Spinal cord (tissue), 10 donors: ENCODE measurements around the gene DDX25. TPM values are rescaled to one million over a fixed set of nuclear protein-coding genes. Genes with fewer than 3 reads are reported as not detected.

Source experiments
- DNase-seq, 6 donors: peaks; one replicate each; pipeline versions ENCODE4 v3.0.0 to v3.0.0-alpha.2; 2013 to 2015; ENCODE audit warnings: low spot score in 6 of 6, low read depth in 4 of 6
- H3K27ac ChIP-seq: one replicate; pipeline ENCODE4 v1.5.1; 2013; ENCODE audit warnings: low read depth, low read length, control low read depth
- H3K27me3 ChIP-seq: one replicate; pipeline ENCODE4 v1.6.1; 2013; ENCODE audit warnings: low read length; ENCODE audit not compliant: control insufficient read depth, insufficient read depth
- H3K36me3 ChIP-seq: one replicate; pipeline ENCODE4 v1.6.1; 2013; ENCODE audit warnings: low read length; ENCODE audit not compliant: control insufficient read depth, insufficient read depth
- H3K4me1 ChIP-seq: one replicate; pipeline ENCODE4 v1.6.1; 2013; ENCODE audit warnings: low read length; ENCODE audit not compliant: control insufficient read depth, insufficient read depth
- H3K4me3 ChIP-seq: one replicate; pipeline ENCODE4 v1.5.1; 2013; ENCODE audit warnings: low read depth, low read length, control low read depth
- H3K9me3 ChIP-seq: one replicate; pipeline ENCODE4 v1.6.1; 2013; ENCODE audit warnings: low read length; ENCODE audit not compliant: control insufficient read depth, insufficient read depth
- WGBS: methylation state at CpG from one replicate; pipeline ENCODE4 v1.1.5; 2013; ENCODE audit warnings: missing lambda C conversion rate; ENCODE audit not compliant: insufficient coverage; 5-methylcytosine and 5-hydroxymethylcytosine counted together
- polyA plus RNA-seq, 2 donors: library from polyadenylated mRNA; unstranded; fragments of 120-200 nt; gene quantifications; one replicate each; pipeline ENCODE4 v1.2.1, GENCODE V29; 2013; ENCODE audit not compliant: insufficient read length in 2 of 2
- total RNA-seq, 2 donors: library from RNA; depleted of rRNA in 1 of 2; stranded (reverse); fragments of 120-200 nt in 1 of 2; fragments of >200 nt in 1 of 2; gene quantifications; one replicate each; pipeline versions ENCODE4 v1.2.3 to v1.2.4, GENCODE V29; 2013 to 2014
- donor health status: healthy.

The DDX25 gene
- total and polyA plus RNA-seq, 4 donors = 13.6 to 42.3 (median 26.8) TPM

GRCh38 chr11:125947419-125948277 lies 43.3 kb downstream of the DDX25 start:
- Histone ChIP-seq H3K27ac (no peak overlapping the region), H3K27me3 (no peaks in the 10 kb centered on the region), H3K9me3 (no peaks in the 10 kb centered on the region), H3K4me1 (peaks cover 9% of the 10 kb centered on the region), H3K36me3 (peaks cover 19% of the 10 kb centered on the region), H3K4me3 (no peak overlapping the region)
- no peak for DNase-seq
- WGBS = 89% methylated on average over 24 of the region's 24 CpGs

DNA sequence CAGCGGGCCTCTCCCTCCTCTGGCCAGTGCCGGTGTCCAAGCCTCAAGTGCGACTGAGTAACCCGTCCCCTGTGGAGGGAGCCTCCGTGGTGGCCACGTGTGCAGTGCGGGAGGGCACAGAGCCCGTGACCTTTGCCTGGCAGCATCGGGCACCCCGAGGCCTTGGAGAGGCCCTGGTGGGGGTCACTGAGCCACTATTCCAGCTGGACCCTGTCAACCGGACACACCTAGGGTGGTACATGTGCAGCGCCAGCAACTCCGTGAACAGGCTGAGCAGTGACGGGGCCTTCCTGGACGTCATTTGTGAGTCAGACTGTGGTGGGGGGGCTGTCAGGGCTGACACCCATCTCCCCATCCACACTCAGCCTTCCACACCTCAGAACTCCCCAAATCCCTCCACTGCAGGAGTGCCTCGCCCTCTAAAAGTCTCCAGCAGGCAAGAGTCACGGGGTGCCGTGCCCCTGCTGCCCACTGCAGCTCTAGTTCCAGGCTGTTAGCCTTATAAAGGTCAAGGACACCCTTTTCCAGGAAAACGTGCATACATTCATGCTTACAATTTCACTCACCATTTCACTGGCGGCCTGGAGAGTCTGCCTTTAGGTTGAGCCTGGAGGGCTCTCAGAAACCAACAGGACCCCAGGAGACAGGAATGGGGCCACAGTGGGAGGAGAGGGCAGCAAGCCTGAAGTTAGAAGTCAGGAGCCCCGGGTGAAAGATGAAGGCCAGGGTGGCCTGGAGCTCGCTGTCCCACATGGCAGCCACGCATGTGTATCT lies 44.2 kb downstream of the DDX25 start:
- H3K4me1 ChIP-seq = peaks cover 17% of the 10 kb centered on the region
- no peaks in the 10 kb centered on the region for H3K9me3 ChIP-seq
- peaks cover 22% of the 10 kb centered on the region for H3K36me3 ChIP-seq
- WGBS = 81% methylated on average over 19 of the region's 23 CpGs
- H3K27ac ChIP-seq = no peak overlapping the region
- no peak for DNase-seq
- H3K4me3 ChIP-seq = no peak overlapping the region
- no peaks in the 10 kb centered on the region for H3K27me3 ChIP-seq

GRCh38 chr11:125949271-125950177 lies 45.2 kb downstream of the DDX25 start:
- Histone ChIP-seq H3K4me1 (peaks cover 19% of the 10 kb centered on the region), H3K36me3 (peaks cover 27% of the 10 kb centered on the region), H3K4me3 (no peak overlapping the region), H3K27ac (no peak overlapping the region), H3K27me3 (no peaks in the 10 kb centered on the region), H3K9me3 (no peaks in the 10 kb centered on the region)
- DNase-seq = no peak
- WGBS = 93% methylated on average over 18 of the region's 22 CpGs

DNA sequence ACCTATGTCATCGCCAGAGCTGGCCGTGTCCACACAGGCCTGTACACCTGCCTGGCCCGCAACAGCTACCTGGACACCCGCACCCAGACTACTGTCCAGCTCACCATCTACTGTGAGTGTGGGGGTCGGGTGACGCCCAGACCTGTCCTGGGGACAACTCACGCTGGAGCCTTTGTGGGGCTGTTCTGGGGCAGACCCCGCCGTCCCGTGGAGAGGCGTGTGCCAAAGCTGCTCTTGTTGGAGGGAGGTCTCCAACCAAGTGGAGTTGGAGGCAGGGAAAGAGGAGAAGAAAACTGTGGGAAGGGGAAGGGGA lies 45.8 kb downstream of the DDX25 start:
- no peak for DNase-seq
- Histone ChIP-seq H3K4me1 (peaks cover 19% of the 10 kb centered on the region), H3K9me3 (no peaks in the 10 kb centered on the region), H3K36me3 (peaks cover 31% of the 10 kb centered on the region), H3K27me3 (no peaks in the 10 kb centered on the region), H3K27ac (no peak overlapping the region), H3K4me3 (no peak overlapping the region)
- WGBS = 91% methylated on average over 10 of the region's 11 CpGs

DNA sequence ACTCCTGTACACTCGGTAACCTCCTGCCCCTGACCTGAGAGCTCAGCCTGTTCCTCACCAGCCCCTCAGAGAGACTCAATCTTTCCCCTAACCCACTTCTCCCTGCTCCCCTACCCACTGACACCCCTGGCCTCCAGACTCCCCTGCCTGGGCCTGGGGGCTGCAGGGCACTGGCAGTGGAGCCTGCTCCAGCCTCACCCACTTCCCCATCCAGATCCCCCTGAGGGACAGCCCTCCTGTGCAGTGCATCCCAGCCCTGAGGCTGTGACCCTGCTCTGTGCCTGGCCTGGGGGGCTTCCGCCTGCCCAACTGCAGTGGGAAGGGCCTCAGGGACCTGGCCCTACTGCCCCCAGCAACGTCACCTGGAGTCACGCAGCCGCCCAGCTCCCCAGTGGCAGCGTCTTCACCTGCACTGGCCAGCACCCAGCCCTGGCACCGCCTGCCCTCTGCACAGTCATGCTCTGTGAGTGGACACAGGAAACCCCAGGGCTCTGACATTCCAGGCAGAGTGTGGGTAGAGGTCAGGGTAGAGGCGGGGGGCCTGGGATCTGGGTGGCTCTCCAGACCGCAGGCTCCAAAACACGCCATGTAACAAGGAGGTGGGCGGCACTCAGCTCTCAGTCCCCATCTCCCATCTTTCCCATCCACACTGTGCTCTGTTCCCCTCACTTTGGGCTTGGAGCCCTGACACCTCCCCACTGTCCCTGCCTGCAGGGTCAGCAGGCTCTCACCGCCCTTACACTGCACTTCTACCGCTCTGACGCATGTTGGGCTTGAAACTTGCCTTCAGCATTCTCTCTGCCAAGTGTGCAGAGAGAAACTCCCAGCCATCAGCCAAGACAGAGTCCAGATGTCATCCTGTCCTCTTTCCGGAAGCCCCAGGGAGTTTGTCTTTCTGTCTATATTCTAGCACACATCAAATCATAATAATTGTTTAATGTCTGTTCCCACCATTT lies 46.7 kb downstream of the DDX25 start:
- peaks cover 32% of the 10 kb centered on the region for H3K36me3 ChIP-seq
- H3K9me3 ChIP-seq = no peaks in the 10 kb centered on the region
- H3K27ac ChIP-seq = no peak overlapping the region
- peak in 1 of 6 donors; percentile 67 for DNase-seq
- no peak overlapping the region for H3K4me3 ChIP-seq
- WGBS = 83% methylated on average over 12 of the region's 15 CpGs
- H3K4me1 ChIP-seq = peaks cover 19% of the 10 kb centered on the region
- no peaks in the 10 kb centered on the region for H3K27me3 ChIP-seq

DNA sequence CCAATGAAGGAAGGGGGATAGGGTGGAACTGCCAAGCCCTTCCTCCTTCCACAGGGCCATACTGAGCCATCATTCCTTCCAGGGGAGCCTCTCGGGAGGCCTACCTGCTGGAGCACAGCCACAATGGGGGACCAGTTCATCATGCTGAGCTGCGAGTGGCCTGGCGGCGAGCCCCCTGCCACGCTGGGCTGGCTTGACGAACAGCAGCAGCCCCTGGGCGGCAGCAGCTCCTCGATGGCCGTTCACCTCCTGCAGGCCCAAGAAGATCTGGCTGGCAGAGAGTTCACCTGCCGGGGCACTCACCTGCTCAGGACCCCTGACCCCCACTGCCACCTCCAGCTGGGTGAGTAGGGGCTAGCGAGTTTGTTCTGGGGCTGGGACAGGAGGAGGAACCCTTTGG lies 47.4 kb downstream of the DDX25 start:
- no peak overlapping the region for H3K27ac ChIP-seq
- WGBS = 64% methylated on average over 10 of the region's 11 CpGs

DNA sequence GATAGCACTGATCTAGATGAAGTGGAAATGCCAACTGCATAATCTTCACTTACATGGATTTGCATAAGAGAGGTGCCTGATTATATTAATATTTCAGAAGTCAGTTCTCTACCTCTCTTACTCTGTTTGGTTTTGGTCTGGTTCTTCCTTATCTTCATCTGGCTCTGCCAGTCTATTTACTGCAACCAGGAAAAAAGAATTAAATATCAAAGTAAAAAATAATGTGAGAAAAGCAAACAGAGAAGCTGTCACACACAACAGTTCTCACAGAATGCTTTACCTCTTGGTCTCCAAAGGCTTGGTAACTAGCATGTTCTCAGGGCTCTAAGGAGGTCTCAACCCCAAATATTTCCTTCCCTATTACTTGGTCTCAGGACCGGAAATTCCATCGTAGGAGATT lies 48.3 kb downstream of the DDX25 start:
- H3K27ac ChIP-seq = no peak overlapping the region
- no peaks in the 10 kb centered on the region for H3K27me3 ChIP-seq
- no CpG with 5 or more reads among the region's 2 CpGs for WGBS
- DNase-seq = no peak
- no peak overlapping the region for H3K4me3 ChIP-seq
- H3K9me3 ChIP-seq = no peaks in the 10 kb centered on the region
- H3K4me1 ChIP-seq = peaks cover 25% of the 10 kb centered on the region
- H3K36me3 ChIP-seq = peaks cover 39% of the 10 kb centered on the region

More for the DNA sequence above, 47.4 kb downstream of the DDX25 start:
- peaks cover 22% of the 10 kb centered on the region for H3K4me1 ChIP-seq
- no peak overlapping the region for H3K4me3 ChIP-seq
- no peak for DNase-seq
- H3K9me3 ChIP-seq = no peaks in the 10 kb centered on the region
- H3K36me3 ChIP-seq = peaks cover 38% of the 10 kb centered on the region
- no peaks in the 10 kb centered on the region for H3K27me3 ChIP-seq

- peaks cover 25% of the 10 kb centered on the region for H3K4me1 ChIP-seq
- no peak overlapping the region for H3K27ac ChIP-seq
- H3K27me3 ChIP-seq = no peaks in the 10 kb centered on the region
- DNase-seq = peak in 2 of 6 donors; percentile 61 to 68
- WGBS = 34% methylated on average over 6 of the region's 7 CpGs
- H3K9me3 ChIP-seq = no peaks in the 10 kb centered on the region
- H3K4me3 ChIP-seq = no peak overlapping the region
- H3K36me3 ChIP-seq = peaks cover 35% of the 10 kb centered on the region
These were observed 48.7 kb downstream of the DDX25 start for GRCh38 chr11:125952973-125953372.
